HG03175 (cell line): ENCODE results near the gene MYO1F.
A peak's percentile ranks its signal among the peaks of the same experiment; 100 is the strongest.

Source experiments
- ATAC-seq: cut with Tn5 transposase; IDR thresholded peaks from one replicate; pipeline ENCODE4 v1.9.1; 2021; ENCODE audit warnings: mild to moderate bottlenecking, moderate library complexity; ENCODE audit not compliant: unreplicated experiment

The MYO1F gene

GRCh38 chr19:8473648-8474476, 103.4 kb downstream of the MYO1F start:
- peak; percentile 55 for ATAC-seq
